GM19463 (cell line): Measurements from ENCODE around the gene NYAP1.
"Not testable (repeated sequence)": the region's sequence is repeated elsewhere in the genome, so short reads cannot be mapped to it uniquely, and the experiment has no call there.

Experiments used
- ATAC-seq: cut with Tn5 transposase; IDR thresholded peaks from one replicate; pipeline ENCODE4 v1.9.1; 2021; ENCODE audit warnings: mild to moderate bottlenecking, moderate library complexity; ENCODE audit not compliant: unreplicated experiment

The NYAP1 gene

GRCh38 chr7:100483722-100484672 is at the start of gene NYAP1:
NYAP1 (plus strand) TSS chr7:100483927; CDS start chr7:100485312, 1,385 bp downstream.
- peak; percentile 25 for ATAC-seq

GRCh38 chr7:100434297-100435144 is 49.2 kb upstream of the NYAP1 start:
- ATAC-seq = no peak

- peak; percentile 29 for ATAC-seq
Observed at GRCh38 chr7:100435401-100436304, 48.1 kb upstream of the NYAP1 start.

GRCh38 chr7:100437150-100438100 is 46.3 kb upstream of the NYAP1 start:
- ATAC-seq = no peak

GRCh38 chr7:100438172-100438571 is 45.6 kb upstream of the NYAP1 start:
- ATAC-seq = no peak

GRCh38 chr7:100438731-100439130 is 45.0 kb upstream of the NYAP1 start:
- ATAC-seq = not testable (repeated sequence)

- not testable (repeated sequence) for ATAC-seq
Observed at GRCh38 chr7:100439244-100439643, 44.5 kb upstream of the NYAP1 start.

GRCh38 chr7:100441641-100442535 is 41.8 kb upstream of the NYAP1 start:
- no peak for ATAC-seq

GRCh38 chr7:100443096-100443840 is 40.5 kb upstream of the NYAP1 start:
- no peak for ATAC-seq

GRCh38 chr7:100444311-100445278 is 39.1 kb upstream of the NYAP1 start:
- ATAC-seq = no peak

GRCh38 chr7:100446040-100446439 is 37.7 kb upstream of the NYAP1 start:
- no peak for ATAC-seq

- ATAC-seq = not testable (repeated sequence)
Observed at GRCh38 chr7:100447363-100447762, 36.4 kb upstream of the NYAP1 start.

GRCh38 chr7:100449190-100449795 is 34.4 kb upstream of the NYAP1 start:
- ATAC-seq = no peak

- ATAC-seq = no peak
Observed at GRCh38 chr7:100452513-100452912, 31.2 kb upstream of the NYAP1 start.

- not testable (repeated sequence) for ATAC-seq
Observed at GRCh38 chr7:100453854-100454253, 29.9 kb upstream of the NYAP1 start.

GRCh38 chr7:100455206-100455605 is 28.5 kb upstream of the NYAP1 start:
- no peak for ATAC-seq
